ENCODE results near the gene AMER1. TPM values are rescaled to one million over a fixed set of nuclear protein-coding genes. Genes with fewer than 3 reads are reported as not detected.

Gene AMER1
- total and polyA plus RNA-seq, 2 donors, result 0.87 to 2.2 TPM

GRCh38 chrX:64204252-64204651 lies 1.3 kb downstream of the AMER1 start:
- Histone ChIP-seq H3K4me1 (ENCODE audit: control insufficient read depth in 2 of 2, insufficient read depth in 2 of 2, low read length in 2 of 2) (peaks cover 0 to 10% of the 10 kb centered on the region in 2 donors), H3K27me3 (ENCODE audit: control insufficient read depth in 2 of 2, insufficient read depth in 1 of 2, low read length in 1 of 2) (no peaks in the 10 kb centered on the region), H3K4me3 (ENCODE audit: low read length in 2 of 2) (peak overlapping the region; percentile 60 to 65), H3K36me3 (ENCODE audit: control insufficient read depth in 2 of 2, insufficient read depth in 2 of 2, low read length in 1 of 2) (no peaks in the 10 kb centered on the region), H3K9me3 (ENCODE audit: control insufficient read depth in 2 of 2, insufficient read depth in 1 of 2, low read length in 1 of 2) (peaks cover 0 to 3% of the 10 kb centered on the region in 2 donors), H3K27ac (ENCODE audit: low read depth in 1 of 2, low read length in 1 of 2) (no peak overlapping the region)
- WGBS, result 79% methylated on average over 23 of the region's 23 CpGs
- DNase-seq (ENCODE audit: low read depth in 6 of 9, low spot score in 9 of 9), result no peak

GRCh38 chrX:64202808-64203325 lies 2.6 kb downstream of the AMER1 start:
- H3K9me3 ChIP-seq (ENCODE audit: control insufficient read depth in 2 of 2, insufficient read depth in 1 of 2, low read length in 1 of 2), result peaks cover 0 to 3% of the 10 kb centered on the region in 2 donors
- H3K27ac ChIP-seq (ENCODE audit: low read depth in 1 of 2, low read length in 1 of 2), result no peak overlapping the region
- peaks cover 0 to 10% of the 10 kb centered on the region in 2 donors for H3K4me1 ChIP-seq (ENCODE audit: control insufficient read depth in 2 of 2, insufficient read depth in 2 of 2, low read length in 2 of 2)
- WGBS, result 94% methylated on average over 2 of the region's 2 CpGs
- no peak for DNase-seq (ENCODE audit: low read depth in 6 of 9, low spot score in 9 of 9)
- no peaks in the 10 kb centered on the region for H3K27me3 ChIP-seq (ENCODE audit: control insufficient read depth in 2 of 2, insufficient read depth in 1 of 2, low read length in 1 of 2)
- no peak overlapping the region for H3K4me3 ChIP-seq (ENCODE audit: low read length in 2 of 2)
- no peaks in the 10 kb centered on the region for H3K36me3 ChIP-seq (ENCODE audit: control insufficient read depth in 2 of 2, insufficient read depth in 2 of 2, low read length in 1 of 2)

- no peak overlapping the region for H3K4me3 ChIP-seq (ENCODE audit: low read length in 2 of 2)
- no peaks in the 10 kb centered on the region for H3K9me3 ChIP-seq (ENCODE audit: control insufficient read depth in 2 of 2, insufficient read depth in 1 of 2, low read length in 1 of 2)
Observed at GRCh38 chrX:64198036-64198435, 7.5 kb downstream of the AMER1 start.

GRCh38 chrX:64196606-64197005 lies 8.9 kb downstream of the AMER1 start:
- no peaks in the 10 kb centered on the region for H3K9me3 ChIP-seq (ENCODE audit: control insufficient read depth in 2 of 2, insufficient read depth in 1 of 2, low read length in 1 of 2)
- 100% methylated on average over 3 of the region's 3 CpGs for WGBS
- no peaks in the 10 kb centered on the region for H3K4me1 ChIP-seq (ENCODE audit: control insufficient read depth in 2 of 2, insufficient read depth in 2 of 2, low read length in 2 of 2)
- no peak overlapping the region for H3K4me3 ChIP-seq (ENCODE audit: low read length in 2 of 2)
- peaks cover 0 to 14% of the 10 kb centered on the region in 2 donors for H3K36me3 ChIP-seq (ENCODE audit: control insufficient read depth in 2 of 2, insufficient read depth in 2 of 2, low read length in 1 of 2)
- DNase-seq (ENCODE audit: low read depth in 6 of 9, low spot score in 9 of 9), result no peak
- no peaks in the 10 kb centered on the region for H3K27me3 ChIP-seq (ENCODE audit: control insufficient read depth in 2 of 2, insufficient read depth in 1 of 2, low read length in 1 of 2)
- H3K27ac ChIP-seq (ENCODE audit: low read depth in 1 of 2, low read length in 1 of 2), result no peak overlapping the region

More at GRCh38 chrX:64198036-64198435, 7.5 kb downstream of the AMER1 start:
- no peak for DNase-seq (ENCODE audit: low read depth in 6 of 9, low spot score in 9 of 9)
- no peak overlapping the region for H3K27ac ChIP-seq (ENCODE audit: low read depth in 1 of 2, low read length in 1 of 2)
- no peaks in the 10 kb centered on the region for H3K4me1 ChIP-seq (ENCODE audit: control insufficient read depth in 2 of 2, insufficient read depth in 2 of 2, low read length in 2 of 2)
- peaks cover 0 to 1% of the 10 kb centered on the region in 2 donors for H3K36me3 ChIP-seq (ENCODE audit: control insufficient read depth in 2 of 2, insufficient read depth in 2 of 2, low read length in 1 of 2)
- H3K27me3 ChIP-seq (ENCODE audit: control insufficient read depth in 2 of 2, insufficient read depth in 1 of 2, low read length in 1 of 2), result no peaks in the 10 kb centered on the region

GRCh38 chrX:64195862-64196261 lies 9.6 kb downstream of the AMER1 start:
- peaks cover 0 to 17% of the 10 kb centered on the region in 2 donors for H3K36me3 ChIP-seq (ENCODE audit: control insufficient read depth in 2 of 2, insufficient read depth in 2 of 2, low read length in 1 of 2)
- no peaks in the 10 kb centered on the region for H3K4me1 ChIP-seq (ENCODE audit: control insufficient read depth in 2 of 2, insufficient read depth in 2 of 2, low read length in 2 of 2)
- no peak overlapping the region for H3K27ac ChIP-seq (ENCODE audit: low read depth in 1 of 2, low read length in 1 of 2)
- H3K9me3 ChIP-seq (ENCODE audit: control insufficient read depth in 2 of 2, insufficient read depth in 1 of 2, low read length in 1 of 2), result no peaks in the 10 kb centered on the region
- H3K4me3 ChIP-seq (ENCODE audit: low read length in 2 of 2), result no peak overlapping the region
- 100% methylated on average over 1 of the region's 1 CpG for WGBS
- H3K27me3 ChIP-seq (ENCODE audit: control insufficient read depth in 2 of 2, insufficient read depth in 1 of 2, low read length in 1 of 2), result no peaks in the 10 kb centered on the region
- no peak for DNase-seq (ENCODE audit: low read depth in 6 of 9, low spot score in 9 of 9)

GRCh38 chrX:64192673-64193072 lies 12.8 kb downstream of the AMER1 start:
- Histone ChIP-seq H3K36me3 (ENCODE audit: control insufficient read depth in 2 of 2, insufficient read depth in 2 of 2, low read length in 1 of 2) (peaks cover 0 to 17% of the 10 kb centered on the region in 2 donors), H3K27me3 (ENCODE audit: control insufficient read depth in 2 of 2, insufficient read depth in 1 of 2, low read length in 1 of 2) (no peaks in the 10 kb centered on the region), H3K4me1 (ENCODE audit: control insufficient read depth in 2 of 2, insufficient read depth in 2 of 2, low read length in 2 of 2) (no peaks in the 10 kb centered on the region), H3K9me3 (ENCODE audit: control insufficient read depth in 2 of 2, insufficient read depth in 1 of 2, low read length in 1 of 2) (no peaks in the 10 kb centered on the region), H3K27ac (ENCODE audit: low read depth in 1 of 2, low read length in 1 of 2) (no peak overlapping the region), H3K4me3 (ENCODE audit: low read length in 2 of 2) (no peak overlapping the region)
- 95% methylated on average over 5 of the region's 5 CpGs for WGBS
- DNase-seq (ENCODE audit: low read depth in 6 of 9, low spot score in 9 of 9), result no peak

- no peak for DNase-seq (ENCODE audit: low read depth in 6 of 9, low spot score in 9 of 9)
Observed at GRCh38 chrX:64192040-64192439, 13.5 kb downstream of the AMER1 start.

GRCh38 chrX:64191281-64192010 lies 14.1 kb downstream of the AMER1 start:
- H3K9me3 ChIP-seq (ENCODE audit: control insufficient read depth in 2 of 2, insufficient read depth in 1 of 2, low read length in 1 of 2), result no peaks in the 10 kb centered on the region
- no peaks in the 10 kb centered on the region for H3K4me1 ChIP-seq (ENCODE audit: control insufficient read depth in 2 of 2, insufficient read depth in 2 of 2, low read length in 2 of 2)
- H3K4me3 ChIP-seq (ENCODE audit: low read length in 2 of 2), result no peak overlapping the region
- H3K27ac ChIP-seq (ENCODE audit: low read depth in 1 of 2, low read length in 1 of 2), result no peak overlapping the region
- peaks cover 0 to 17% of the 10 kb centered on the region in 2 donors for H3K36me3 ChIP-seq (ENCODE audit: control insufficient read depth in 2 of 2, insufficient read depth in 2 of 2, low read length in 1 of 2)
- no peak for DNase-seq (ENCODE audit: low read depth in 6 of 9, low spot score in 9 of 9)
- WGBS, result 98% methylated on average over 19 of the region's 19 CpGs
- H3K27me3 ChIP-seq (ENCODE audit: control insufficient read depth in 2 of 2, insufficient read depth in 1 of 2, low read length in 1 of 2), result no peaks in the 10 kb centered on the region

More at GRCh38 chrX:64192040-64192439, 13.5 kb downstream of the AMER1 start:
- 97% methylated on average over 3 of the region's 3 CpGs for WGBS
- Histone ChIP-seq H3K4me1 (ENCODE audit: control insufficient read depth in 2 of 2, insufficient read depth in 2 of 2, low read length in 2 of 2) (no peaks in the 10 kb centered on the region), H3K27ac (ENCODE audit: low read depth in 1 of 2, low read length in 1 of 2) (no peak overlapping the region), H3K4me3 (ENCODE audit: low read length in 2 of 2) (no peak overlapping the region), H3K27me3 (ENCODE audit: control insufficient read depth in 2 of 2, insufficient read depth in 1 of 2, low read length in 1 of 2) (no peaks in the 10 kb centered on the region), H3K9me3 (ENCODE audit: control insufficient read depth in 2 of 2, insufficient read depth in 1 of 2, low read length in 1 of 2) (no peaks in the 10 kb centered on the region), H3K36me3 (ENCODE audit: control insufficient read depth in 2 of 2, insufficient read depth in 2 of 2, low read length in 1 of 2) (peaks cover 0 to 17% of the 10 kb centered on the region in 2 donors)

- Histone ChIP-seq H3K36me3 (ENCODE audit: control insufficient read depth in 2 of 2, insufficient read depth in 2 of 2, low read length in 1 of 2) (peaks cover 0 to 17% of the 10 kb centered on the region in 2 donors), H3K27me3 (ENCODE audit: control insufficient read depth in 2 of 2, insufficient read depth in 1 of 2, low read length in 1 of 2) (no peaks in the 10 kb centered on the region), H3K27ac (ENCODE audit: low read depth in 1 of 2, low read length in 1 of 2) (no peak overlapping the region), H3K4me1 (ENCODE audit: control insufficient read depth in 2 of 2, insufficient read depth in 2 of 2, low read length in 2 of 2) (no peaks in the 10 kb centered on the region), H3K9me3 (ENCODE audit: control insufficient read depth in 2 of 2, insufficient read depth in 1 of 2, low read length in 1 of 2) (no peaks in the 10 kb centered on the region), H3K4me3 (ENCODE audit: low read length in 2 of 2) (no peak overlapping the region)
- 96% methylated on average over 10 of the region's 10 CpGs for WGBS
- DNase-seq (ENCODE audit: low read depth in 6 of 9, low spot score in 9 of 9), result no peak
Observed at GRCh38 chrX:64190136-64190740, 15.3 kb downstream of the AMER1 start.
